ENCODE measurements around the gene ESR1.

DNA sequence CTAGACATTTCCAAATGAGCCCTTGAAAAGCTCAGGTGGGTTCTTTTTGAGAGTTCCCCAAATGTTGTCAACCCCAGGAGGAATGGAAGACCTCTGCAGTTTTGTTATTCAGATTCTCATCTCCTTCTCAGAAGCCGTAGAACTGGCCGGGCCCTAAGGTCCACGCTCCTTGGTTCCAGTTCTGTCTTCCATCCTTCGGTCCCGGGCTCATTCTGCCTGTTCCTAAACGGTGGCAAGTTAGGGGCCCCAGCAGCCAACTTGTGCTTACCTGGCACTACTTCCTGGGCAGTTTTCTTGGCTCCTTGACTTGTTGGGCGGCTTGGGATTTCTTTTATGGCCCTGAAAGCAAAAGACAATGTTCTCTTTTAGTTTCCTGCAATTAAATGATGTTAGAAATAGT, 6.4 kb downstream of the ESR1 start:
- TF ChIP-seq EZH2 (IDR thresholded peaks at IDR 0.05; ENCODE audit: insufficient read depth, poor library complexity, severe bottlenecking) (no peak), EZH2phosphoT487 (IDR thresholded peaks at IDR 0.05; ENCODE audit: insufficient read depth, low read depth) (no peak)
